T-helper 2 cell treated with Interferon-gamma antibody and Interleukin-4, amounts not matched to agents 100 ng/mL and 5 ng/mL, for 36 hours (primary cell): ENCODE measurements around the gene SLC38A7. TPM values are rescaled to one million over a fixed set of nuclear protein-coding genes. Genes with fewer than 3 reads are reported as not detected.
"Not testable (repeated sequence)": the region's sequence is repeated elsewhere in the genome, so short reads cannot be mapped to it uniquely, and the experiment has no call there.

ENCODE experiments used
- intact Hi-C: fragments of 100-400 bp; cut with micrococcal nuclease; formaldehyde crosslinking; loops from one replicate; pipeline ENCODE4 v1.15.1; 2023
- total RNA-seq: library from RNA; stranded (reverse); gene quantifications from 2 replicates; pipeline ENCODE4 v1.2.3, GENCODE V29; 2022

The SLC38A7 gene, protein sequence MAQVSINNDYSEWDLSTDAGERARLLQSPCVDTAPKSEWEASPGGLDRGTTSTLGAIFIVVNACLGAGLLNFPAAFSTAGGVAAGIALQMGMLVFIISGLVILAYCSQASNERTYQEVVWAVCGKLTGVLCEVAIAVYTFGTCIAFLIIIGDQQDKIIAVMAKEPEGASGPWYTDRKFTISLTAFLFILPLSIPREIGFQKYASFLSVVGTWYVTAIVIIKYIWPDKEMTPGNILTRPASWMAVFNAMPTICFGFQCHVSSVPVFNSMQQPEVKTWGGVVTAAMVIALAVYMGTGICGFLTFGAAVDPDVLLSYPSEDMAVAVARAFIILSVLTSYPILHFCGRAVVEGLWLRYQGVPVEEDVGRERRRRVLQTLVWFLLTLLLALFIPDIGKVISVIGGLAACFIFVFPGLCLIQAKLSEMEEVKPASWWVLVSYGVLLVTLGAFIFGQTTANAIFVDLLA
- total RNA-seq, result 12.7 and 13.7 TPM in 2 replicates

DNA sequence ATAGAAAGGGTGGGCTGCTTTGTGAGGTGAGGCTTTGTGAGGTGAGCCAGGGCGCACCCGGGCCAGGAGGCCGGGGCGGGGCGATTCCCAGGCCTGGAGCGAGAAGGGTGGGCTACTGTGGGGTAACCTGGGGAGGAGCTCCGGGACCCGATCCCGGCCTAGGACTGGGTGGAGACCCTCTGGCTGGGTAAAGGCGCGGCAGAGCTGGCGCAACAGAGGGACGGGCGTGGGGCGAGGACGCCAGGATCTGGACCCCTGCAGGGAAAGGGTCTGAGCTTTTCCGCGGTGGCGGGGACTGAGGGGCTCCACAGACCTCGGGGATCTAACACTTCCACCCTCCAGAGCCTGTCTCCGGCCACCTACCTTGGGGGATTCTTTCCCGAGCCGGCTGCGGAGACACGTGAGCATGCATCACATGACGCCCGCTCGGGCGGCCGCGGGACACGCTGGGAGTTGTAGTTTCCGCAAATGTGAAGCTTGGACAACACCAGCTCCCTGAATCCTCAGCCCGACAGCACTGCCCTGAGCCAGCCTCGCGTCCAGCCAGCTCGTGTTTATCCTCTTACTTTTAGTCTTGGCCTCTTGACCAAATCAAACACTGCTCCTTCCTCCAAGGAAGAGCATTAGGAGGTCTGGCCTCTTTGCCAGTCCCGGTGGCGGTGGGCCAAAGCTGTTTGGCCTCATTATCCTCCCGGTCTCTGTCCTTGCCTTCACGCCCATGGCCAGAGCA lies at the start of gene SLC38A7:
TSS of gene SLC38A7 (minus strand) at position 417 of the 730 bp plus-strand sequence. CDS start 4,644 bp downstream, outside the sequence.
- intact Hi-C loops, result loop anchor here (1.0 to 5.0 kb wide), 4 partner anchors 50 to 292 kb away; partner anchors contain the start of genes GINS3, GOT2 and SETD6

DNA sequence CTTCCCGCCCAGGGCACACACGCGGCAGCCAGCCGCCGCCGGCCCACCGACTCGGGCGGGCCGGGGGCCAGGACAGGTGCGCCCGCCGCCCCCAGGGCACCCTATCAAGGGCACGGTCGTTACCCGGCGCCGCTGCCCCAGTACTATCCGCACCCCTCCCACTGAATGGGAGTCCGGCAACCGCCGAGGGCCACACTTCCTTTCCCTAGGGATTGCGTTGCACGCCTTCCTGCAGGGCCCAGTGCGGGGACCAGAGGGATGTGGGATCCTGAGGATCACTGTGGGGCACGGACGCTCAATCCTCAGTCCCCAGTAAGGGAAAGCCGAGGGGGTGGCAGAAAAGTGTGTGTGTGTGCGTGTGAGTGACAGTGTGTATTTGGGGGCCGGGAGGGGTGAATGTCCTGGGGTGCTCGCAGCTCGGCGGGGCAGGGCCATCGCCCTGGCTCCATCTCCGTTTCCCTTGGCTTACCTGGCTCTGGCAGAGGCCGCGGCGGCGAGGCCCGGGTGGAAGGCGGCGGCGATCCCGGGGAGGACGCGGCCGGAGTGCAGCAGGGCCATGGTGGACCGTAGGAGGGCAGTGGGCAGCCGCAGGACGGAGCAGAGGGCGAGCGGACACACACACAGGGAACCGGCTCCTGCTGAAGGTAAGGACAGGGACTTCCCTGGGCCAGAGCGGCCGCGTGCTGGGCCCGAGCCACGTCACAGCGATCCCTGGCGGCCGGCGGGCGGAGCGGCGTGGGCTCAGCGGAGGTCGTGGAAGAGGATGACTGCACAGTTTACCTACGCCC lies 49.3 kb upstream of the SLC38A7 start, which contains the start of gene GOT2:
TSS of gene GOT2 (minus strand) at position 646 of the 788 bp plus-strand sequence. CDS start at position 558, 88 bp downstream.
- intact Hi-C loops, result loop anchor here (1.0 kb wide), 3 partner anchors 50 to 342 kb away; partner anchors contain the start of genes GINS3 and SLC38A7

DNA sequence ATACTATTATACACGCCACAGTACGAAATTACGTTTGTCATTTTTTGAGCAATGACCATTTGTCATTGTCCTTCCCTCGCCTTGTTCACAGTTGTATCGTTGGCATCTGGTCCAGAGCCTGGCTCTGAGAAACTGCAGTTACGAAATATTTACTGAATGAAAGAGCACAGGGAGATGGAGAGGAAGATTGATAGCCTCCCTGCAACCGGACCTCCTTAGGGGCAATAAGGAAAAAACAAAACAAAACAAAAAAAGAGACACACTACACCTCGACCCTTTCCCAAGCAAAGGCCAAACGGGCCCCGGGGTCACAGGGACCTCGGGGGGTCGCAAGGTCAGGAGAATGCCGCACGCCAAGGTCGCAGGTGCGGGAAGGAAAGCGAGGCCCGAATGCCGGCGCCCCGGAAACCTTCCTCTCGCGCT lies 48.7 kb upstream of the SLC38A7 start:
- intact Hi-C loops, result loop anchor here (1.0 kb wide), 1 partner anchor 341 kb away; the partner anchor contains the start of gene GINS3

DNA sequence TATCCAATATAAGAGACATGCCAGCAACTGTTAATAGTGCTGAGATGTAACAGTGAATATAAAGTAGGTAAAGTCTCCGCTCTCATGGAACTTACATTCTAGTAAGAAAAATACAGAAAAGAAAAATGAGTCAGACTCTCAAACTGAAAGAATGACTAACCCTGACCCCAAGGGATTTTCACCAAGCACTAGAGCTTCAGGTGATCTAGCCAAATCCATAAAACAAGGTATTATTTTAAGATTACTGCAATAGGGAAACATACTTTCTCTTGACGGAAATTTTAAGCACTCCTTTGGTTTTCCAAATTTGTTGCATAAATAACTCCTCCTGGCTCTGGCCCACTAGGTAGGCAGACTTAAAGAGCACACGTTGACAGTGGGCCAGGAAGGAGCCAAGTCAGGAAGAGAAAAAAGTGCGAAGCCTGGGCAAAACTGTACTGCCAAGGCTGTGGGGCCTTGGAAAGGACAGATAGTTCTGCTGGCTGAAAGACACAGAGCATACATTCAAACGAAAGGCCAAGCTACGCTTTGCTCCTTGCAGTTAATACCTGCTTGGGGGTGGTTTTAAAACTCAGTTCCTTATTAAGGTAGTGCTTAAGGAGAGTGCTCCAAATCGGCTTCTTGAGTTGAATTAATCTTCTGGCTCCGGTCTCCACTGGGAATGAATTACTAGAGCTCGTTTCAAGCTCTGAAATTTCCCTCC lies 48.1 kb upstream of the SLC38A7 start:
- intact Hi-C loops, result loop anchor here (1.0 kb wide), 1 partner anchor 340 kb away; the partner anchor contains the start of gene GINS3

DNA sequence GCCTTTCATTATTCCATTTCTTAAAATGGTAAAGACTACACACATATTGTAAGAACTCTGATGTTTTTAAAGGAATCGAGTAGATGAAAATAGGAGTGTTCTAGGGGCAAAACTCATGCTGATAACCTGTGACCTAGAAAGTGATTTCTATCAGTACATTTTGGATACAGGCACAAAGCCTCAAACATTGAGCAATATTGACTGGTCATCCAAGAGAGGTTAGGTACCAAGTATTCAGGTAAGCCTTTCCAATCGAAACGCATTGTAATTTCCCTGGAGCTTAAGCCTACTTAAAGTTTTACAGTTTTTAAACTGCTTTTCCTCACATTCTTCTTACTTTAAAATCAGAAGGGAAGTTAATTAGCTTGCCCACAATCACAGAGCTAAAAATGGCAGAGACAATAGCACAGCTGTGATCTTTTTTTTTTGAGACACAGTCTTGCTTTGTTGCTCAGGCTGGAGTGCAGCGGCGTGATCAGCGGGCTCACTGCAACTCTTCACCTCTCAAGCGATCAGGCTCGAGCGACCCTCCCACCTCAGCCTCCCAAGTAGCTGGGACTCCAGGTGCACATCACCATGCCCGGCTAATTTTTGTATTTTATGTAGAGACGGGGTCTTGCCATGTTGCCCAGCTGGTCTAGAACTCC lies 46.3 kb upstream of the SLC38A7 start:
- intact Hi-C loops, result no loop called here

DNA sequence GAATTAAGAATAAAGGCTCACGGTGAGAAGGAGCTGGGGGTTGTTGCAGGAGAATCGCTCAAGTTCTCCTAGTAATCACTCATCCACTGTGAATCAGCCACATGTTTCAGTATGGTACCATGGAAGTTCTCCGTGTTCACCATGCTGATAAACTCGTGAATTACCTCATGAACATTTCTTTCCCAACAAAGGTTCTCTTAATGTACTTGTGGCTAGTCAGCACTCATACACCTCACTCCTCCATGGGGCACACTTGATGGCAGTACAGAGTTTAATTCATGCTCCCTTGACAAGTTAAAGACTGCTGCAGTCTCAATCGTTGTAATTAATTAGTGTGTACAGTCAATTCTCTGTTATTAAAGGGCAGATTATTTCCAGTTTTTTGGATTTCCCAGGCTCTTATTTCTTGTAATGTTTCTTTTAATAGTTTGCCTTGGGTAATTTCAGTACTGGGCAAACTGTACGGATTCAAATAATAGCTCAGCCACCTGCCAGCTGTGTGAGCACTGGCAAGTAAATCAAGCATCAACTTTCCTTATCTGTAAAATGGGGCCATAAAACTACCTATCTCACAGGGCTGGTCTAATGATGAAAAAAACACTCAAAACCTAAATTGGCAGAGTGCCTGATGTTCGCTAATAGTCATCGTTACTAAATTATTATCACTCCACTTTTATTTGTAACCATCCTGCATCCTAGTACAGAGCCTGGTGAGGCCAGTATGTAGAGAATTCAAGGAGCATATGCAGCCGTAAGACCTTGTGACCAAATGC lies 43.4 kb upstream of the SLC38A7 start:
- intact Hi-C loops, result no loop called here

DNA sequence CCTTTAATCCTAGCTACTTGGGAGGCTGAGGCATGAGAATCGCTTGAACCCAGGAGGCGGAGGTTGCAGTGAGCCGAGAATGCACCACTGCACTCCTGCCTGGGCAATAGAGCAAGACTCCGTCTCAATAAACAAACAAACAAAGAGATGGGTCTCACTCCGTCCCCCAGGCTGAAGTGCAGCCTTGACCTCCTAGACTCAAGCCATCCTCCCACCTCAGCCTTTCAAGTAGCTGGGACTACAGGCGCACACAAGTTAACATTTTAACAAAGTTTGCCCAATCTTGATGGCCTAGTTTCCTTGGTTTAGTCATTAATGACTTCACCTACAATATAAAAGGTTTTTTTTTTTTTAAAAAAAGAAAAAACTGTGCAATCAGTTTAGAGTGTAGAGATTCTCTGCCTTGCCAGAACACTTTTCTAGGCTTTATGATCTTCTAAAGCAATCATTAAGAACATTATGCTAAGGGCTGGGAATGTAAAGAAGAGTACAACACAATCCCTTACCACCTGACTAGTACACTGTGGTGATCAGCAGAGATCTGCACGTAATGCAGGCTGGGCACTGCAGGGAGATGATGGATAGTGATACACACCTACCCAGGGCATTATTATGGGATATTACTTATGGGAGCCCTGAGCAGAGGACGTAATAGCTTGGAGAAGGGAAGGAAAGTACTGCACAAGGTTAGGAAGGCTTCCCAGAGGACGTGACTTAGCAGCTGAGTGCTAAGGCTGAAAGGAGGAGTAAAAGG lies 42.6 kb upstream of the SLC38A7 start:
- intact Hi-C loops, result no loop called here

DNA sequence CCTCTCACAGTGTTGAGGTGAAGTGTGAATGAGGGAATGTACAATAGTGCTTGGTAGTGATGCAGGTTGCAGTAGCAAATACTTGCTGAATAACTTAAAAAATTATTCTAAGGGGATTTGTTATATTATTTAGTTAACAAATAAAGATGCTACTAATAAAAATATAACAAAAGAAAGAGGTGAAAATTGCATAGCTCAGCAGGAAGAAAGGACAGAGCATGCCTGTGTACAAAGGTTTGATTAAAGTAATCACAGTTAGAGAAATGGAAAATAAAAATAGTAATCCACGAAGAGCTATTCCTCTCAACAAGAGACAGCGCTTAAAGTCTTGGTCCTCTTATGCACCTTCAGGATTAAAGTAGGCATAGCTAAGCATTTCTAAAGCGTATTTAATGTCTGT lies 38.5 kb upstream of the SLC38A7 start:
- intact Hi-C loops, result no loop called here

DNA sequence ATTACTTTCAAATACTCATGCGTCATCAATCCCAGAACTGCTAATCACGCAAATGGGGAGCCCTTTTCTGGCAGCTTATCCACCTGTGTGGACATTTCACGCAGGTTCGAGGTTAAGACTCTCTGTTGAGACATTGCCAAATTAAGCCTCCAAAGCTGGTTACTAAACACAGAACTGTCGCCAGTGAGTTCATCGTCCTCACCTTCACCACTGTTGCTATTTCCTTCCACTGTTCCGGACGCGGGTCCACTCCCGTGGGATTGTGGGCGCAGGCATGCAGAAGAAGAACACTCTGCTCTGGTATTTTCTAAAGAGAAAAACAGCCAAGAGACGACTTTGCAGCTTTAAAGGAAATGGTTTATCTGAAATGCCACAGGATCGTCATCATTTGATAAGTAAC lies 33.4 kb upstream of the SLC38A7 start:
- intact Hi-C loops, result no loop called here

DNA sequence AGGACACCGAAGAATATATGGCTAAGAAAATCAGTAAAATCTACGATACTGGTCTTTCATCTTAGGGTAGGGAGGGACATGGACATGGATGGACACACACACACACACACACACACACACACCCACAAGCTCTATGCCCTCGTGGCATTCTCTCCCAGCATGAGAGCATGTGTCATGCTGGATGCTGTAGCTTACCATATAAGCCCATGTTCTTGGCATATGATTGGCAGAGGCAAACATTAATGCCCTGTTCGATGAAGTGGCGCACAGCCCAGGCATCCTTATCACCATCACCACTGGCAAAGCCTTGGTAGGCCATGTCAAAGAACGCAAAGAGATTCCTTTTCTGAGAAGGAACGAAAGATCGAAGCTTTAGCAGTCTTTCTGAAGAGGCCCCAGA lies 31.9 kb upstream of the SLC38A7 start:
- intact Hi-C loops, result no loop called here

DNA sequence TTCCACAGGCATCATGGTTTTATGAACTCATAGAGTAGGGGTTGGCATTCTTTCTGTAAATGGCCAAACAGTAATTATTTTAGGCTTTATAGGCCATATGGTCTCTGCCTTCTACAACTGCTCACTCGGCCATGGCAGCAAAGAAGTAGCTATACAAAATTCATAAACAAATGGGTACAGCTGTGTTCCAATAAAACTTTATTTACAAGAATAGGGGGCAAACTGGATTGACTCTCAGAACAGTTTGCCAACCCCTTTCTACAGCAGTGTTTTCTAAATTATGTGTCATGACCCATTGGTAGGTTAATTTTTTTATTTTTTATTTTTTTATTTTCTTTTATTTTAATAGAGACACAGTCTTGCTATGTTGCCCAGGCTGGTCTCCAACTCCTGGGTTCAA lies 29.2 kb upstream of the SLC38A7 start:
- intact Hi-C loops, result no loop called here

DNA sequence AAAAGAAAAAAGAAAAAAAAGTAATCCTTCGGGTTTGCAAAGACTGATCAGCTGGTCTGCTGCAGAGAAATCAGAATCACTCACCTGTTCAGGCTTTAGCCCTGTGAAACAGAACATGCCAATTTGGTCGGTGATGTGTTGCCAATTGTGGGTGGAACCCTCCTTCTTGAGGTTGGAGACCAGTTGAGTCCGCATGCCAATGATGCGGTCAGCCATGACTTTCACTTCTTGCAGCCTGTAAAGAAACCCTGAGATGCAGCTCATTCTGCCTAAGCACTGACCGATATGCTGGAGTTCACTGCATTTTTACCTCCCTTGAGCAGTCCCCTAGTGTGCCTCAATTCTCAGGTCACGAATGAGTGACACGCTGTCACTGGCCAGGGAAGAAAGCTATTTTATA lies 24.8 kb upstream of the SLC38A7 start:
- intact Hi-C loops, result no loop called here

DNA sequence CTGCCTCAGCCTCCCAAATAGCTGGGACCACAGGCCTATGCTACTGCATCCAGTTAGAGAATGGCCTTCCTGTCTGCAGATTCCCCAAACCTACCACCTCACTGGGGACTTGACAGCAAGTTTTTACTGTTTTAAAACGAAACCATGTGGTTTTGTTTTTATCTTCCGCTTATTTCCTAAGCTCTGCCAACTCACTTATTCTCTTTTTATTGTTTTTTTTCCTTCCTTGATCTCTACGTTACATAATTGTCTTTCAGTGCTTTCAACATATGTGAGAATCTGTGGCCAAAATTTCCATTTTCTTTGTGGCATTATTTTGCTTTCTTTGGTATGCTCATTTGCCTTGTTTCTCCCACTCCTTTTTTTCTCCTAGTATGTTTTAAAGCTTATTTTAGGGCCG lies 14.6 kb upstream of the SLC38A7 start:
- intact Hi-C loops, result no loop called here

DNA sequence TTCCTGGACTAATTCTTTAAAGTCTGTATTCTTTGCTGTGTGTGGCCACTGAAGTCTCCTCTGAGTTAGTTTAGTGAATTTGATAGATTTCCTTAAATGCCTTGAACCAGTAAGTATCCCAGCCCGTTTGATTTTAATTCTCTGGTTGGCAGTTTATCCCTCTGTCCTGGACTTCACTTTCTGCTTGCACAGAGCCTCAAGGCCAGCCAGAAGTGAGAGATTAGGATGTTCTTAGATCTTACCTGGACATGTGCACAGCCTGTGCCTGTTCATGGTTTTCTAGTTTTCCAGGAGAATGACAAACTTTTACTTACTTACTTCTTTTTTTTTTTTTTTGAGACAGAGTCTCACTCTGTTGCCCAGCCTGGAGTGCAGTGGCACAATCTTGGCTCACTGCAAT lies 10.8 kb upstream of the SLC38A7 start:
- intact Hi-C loops, result no loop called here

DNA sequence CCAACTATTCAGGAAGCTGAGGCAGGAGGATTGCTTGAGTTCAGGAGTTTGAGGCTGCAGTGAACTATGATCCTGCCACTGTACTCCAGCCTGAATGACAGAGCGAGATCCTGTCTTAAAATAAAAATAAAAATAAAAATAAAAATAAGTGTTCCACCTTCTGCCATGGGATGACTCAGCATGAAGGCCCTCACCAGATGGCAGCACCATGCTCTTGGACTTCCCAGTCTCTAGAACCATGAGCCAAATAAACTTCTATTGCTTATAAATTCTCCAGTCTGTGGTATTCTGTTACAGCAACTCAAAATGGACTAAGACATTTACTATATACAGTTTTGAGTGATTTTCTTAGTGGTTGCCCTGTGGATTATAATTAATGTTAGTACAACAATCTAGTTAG lies 7.9 kb upstream of the SLC38A7 start:
- intact Hi-C loops, result no loop called here

DNA sequence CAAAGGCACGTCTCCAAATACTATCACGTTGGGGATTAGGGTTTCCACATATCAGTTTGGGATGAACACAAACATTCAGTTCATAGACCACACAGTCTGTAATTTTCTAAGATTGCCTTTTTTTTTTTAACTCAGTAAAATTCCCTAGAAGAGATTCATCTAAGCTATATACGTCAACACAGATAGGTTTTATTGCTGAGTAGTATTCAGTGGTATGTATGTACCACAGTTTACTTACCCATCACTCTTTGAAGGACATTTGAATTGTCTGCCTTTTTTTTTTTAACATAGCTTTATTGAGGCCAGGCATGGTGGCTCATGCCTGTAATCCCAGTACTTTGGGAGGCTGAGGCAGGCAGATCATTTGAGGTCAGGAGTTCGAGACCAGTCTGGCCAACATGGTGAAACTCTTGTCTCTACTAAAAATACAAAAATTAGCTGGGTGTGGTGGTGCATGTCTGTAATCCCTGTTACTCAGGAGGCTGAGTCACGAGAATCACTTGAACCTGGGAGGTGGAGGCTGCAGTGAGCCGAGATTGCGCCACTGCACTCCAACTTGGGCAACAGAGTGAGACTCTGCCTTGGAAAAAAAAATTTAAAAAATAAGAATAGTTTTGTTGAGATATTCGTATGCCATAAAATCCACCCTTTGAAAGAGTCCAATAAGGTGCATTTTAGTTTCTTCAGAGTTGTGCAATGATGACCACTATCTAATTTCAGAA lies 2.6 kb upstream of the SLC38A7 start:
- intact Hi-C loops, result not testable (repeated sequence)

DNA sequence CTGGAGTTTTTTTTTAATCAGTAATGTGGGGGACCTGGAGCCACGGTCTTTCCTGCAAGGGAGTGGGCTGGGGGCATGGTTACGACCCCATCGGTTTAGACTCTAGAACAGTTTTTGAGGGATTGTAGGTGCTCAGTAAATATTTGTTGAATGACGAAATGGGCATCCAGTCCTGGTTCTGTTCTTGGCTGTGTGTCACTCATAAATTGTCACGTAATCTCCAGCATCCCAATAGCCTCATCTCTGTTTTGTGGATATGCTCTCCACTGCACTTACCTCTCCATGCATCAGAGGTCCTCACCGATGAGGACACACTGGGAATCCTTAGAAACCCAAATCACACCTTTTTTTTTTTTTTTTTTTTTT lies 497 bp upstream of the SLC38A7 start:
- intact Hi-C loops, result no loop called here

DNA sequence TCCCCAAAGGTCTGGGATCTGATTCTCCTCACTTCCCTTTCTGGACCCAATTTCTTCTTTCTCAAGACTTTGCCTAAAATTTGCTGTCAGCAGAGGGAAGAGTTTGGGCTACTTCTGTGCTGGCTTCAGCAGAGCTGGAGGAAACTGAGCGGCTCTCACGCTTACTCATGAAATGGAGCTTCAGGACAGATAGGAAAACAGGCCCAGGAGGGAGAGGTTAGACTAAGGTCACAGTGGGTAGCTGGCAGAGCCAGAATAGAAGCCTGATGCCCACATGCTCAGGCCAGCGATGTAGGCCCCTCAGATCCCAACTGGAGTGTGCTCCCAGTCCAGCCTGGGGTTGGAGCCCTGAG lies 593 bp downstream of the SLC38A7 start:
- intact Hi-C loops, result loop anchor here (1.0 to 5.0 kb wide), 4 partner anchors 50 to 292 kb away; partner anchors contain the start of genes GINS3, GOT2 and SETD6
